HG03432 (cell line): ENCODE data around the gene HDAC10.

ENCODE experiments used
- ATAC-seq: cut with Tn5 transposase; IDR thresholded peaks from one replicate; pipeline ENCODE4 v1.9.1; 2021; ENCODE audit warnings: mild to moderate bottlenecking, moderate library complexity; ENCODE audit not compliant: unreplicated experiment

HDAC10 gene

GRCh38 chr22:50244420-50245213 lies 6.4 kb downstream of the HDAC10 start, which contains the start of gene TUBGCP6:
TUBGCP6 (minus strand) TSS chr22:50245023; CDS start chr22:50244459, 564 bp downstream.
- ATAC-seq = peak; percentile 72

- no peak for ATAC-seq
These were observed 7.2 kb downstream of the HDAC10 start for GRCh38 chr22:50243685-50244419.

DNA sequence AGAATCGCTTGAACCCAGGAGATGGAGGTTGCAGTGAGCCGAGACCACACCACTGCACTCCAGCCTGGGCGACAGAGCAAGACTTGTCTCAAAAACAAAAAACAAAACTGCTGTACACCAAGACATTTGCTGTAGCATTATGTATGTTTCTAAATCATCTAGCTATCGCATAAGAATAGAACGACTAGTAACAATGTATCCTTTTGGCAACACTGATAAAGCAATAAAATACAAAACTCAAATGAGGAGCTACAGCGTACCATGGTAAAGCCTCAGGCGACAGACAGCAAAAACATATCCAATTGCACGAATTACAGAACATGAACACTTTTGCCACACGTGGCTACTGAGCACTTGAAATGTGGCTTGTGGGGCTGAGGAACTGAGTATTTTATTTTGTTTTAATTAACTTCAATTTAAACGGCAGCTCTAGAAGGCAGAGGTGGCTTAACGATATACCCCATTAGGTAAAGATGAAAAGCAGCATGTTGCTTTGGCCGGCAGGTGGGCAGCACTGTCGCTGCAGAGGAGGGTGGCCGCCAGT lies 8.6 kb downstream of the HDAC10 start:
- no peak for ATAC-seq

DNA sequence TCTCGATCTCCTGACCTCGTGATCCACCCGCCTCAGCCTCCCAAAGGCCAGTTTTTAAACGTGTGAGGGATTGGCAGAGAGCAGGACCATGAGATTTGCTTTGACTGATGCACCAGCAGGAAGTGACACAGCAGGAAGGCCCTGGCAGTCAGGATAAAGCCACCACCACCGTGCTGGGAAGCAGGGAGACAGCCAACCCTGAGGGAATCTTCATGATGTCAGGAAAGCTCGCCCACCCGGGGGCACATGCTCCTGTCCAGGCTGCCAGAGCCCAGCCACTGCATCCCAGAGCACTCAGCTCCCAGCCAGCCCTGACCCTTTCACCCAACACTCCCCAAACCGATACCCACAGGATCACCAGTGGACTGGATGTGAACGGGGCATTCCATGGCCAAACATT lies 12.3 kb downstream of the HDAC10 start:
- no peak for ATAC-seq

DNA sequence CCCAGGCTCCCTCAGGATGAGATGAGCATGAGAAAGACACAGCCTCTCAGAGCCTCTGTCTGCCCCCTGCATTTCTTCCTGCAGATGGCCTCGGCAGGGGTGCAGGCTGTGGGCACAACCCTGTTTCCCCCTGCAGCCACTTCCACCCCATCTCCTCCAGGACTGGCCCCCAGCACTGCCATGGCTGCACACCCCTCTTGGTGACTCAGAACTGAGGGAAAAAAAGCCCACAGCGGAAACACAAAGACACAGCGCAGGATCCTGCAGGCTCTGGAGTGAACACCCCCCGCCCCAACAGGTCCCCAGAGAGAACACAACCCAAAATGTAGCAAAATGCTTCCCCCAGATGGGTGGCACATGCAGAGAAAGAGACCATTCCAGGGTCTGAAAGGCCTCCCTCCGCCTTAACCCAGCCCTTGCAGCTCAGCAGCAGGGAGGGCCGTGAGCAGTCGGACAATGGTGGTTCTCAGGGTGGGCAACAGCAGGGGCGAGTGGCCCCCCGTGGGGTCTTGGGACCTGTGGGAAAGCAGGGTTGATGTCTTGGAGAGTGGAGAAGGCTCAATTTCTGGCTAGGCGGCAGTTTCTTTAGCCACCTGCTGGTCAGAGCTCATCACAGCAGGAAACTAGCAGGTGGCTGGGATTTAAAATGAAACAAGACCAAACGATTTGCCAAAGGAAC lies 14.2 kb downstream of the HDAC10 start:
- ATAC-seq = no peak

DNA sequence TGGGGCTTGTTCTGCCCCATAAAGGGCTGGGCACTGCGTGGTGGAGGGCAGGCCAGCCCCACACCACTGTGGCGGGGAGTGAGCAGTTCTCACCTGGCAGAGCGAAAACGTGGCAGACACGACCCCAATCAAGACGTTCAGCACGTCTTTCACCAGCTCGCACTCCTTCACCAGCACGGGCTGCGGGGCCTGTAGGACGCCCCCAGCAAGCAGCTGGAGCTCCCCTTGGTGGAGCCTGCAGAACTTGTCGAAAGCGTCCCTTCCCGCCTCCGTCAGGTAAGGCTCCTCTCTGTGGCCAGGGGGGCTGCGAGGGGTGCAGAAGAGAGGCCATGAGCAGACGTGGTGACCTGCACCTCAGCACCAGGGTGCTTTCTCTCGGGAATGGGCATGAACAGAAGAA lies 17.8 kb downstream of the HDAC10 start:
- ATAC-seq = no peak

- ATAC-seq = no peak
These were observed 18.4 kb downstream of the HDAC10 start for GRCh38 chr22:50232481-50233151.

- ATAC-seq = no peak
These were observed 21.7 kb downstream of the HDAC10 start for GRCh38 chr22:50229370-50229769.

DNA sequence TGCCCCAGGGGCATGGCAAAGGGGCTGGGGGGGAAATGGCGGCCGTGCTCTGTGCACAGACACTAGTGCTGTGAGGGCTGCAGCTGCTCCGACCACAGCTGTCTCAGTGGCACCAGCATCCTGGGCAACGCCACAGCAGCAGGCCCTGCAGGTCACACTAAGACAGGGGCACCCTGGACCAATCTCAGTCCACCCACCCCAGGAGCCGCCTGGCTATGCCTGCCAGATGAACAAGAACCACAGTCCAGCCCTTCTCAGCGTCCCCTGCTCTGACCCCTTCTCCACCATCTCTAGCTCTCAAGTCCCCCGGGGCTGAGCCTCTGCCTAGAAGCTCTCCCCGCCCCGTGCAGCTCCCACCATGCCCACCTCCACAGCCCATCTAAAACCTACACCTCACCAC lies 22.7 kb downstream of the HDAC10 start:
- ATAC-seq = no peak

DNA sequence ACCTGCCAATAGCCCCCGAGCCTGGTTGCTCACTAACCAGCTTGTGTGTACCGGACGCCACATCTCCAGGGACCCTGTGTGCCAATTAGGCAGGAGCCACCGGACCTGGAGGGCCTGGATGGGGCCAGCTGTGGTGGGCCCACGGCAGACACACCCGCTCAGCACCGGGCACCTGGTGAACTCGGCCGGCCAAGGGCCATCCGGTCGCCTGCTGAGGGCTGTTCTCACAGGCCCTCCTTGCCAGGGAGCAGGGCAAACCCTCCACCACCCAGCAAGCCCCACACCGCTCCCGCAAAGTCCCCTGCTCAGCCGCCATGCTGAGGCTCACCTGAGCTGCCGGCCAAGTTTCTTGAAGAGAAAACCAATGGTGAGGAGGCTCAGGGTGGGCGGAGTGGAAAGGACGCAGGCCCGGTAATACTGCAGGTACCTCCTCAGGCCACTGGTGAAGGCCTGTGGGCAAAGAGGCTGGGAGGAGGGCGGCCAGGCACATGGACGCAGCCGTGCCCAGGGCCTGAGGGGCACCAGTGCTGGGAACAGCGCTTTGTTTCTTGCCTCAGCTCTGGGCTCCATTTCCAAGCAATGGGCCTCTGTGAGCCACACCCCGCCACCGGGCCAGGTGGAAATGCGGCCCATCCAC lies 23.4 kb downstream of the HDAC10 start:
- ATAC-seq = no peak

DNA sequence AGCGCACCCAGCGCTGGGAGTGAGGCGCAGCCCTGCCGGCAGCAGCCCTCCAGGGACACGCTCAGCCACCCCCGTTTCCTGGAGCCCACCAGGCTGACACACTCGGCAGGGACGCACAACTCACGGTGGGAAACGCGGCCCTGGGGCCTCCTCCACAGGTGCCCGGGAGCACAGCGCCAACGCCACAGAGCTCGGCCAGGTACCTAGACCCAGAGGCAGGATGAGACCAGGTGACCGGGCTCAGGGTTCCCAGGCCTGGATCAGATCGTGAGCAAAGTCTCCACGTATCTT lies 24.2 kb downstream of the HDAC10 start:
- ATAC-seq = no peak

- ATAC-seq = no peak
These were observed 24.8 kb downstream of the HDAC10 start for GRCh38 chr22:50226063-50226874.

DNA sequence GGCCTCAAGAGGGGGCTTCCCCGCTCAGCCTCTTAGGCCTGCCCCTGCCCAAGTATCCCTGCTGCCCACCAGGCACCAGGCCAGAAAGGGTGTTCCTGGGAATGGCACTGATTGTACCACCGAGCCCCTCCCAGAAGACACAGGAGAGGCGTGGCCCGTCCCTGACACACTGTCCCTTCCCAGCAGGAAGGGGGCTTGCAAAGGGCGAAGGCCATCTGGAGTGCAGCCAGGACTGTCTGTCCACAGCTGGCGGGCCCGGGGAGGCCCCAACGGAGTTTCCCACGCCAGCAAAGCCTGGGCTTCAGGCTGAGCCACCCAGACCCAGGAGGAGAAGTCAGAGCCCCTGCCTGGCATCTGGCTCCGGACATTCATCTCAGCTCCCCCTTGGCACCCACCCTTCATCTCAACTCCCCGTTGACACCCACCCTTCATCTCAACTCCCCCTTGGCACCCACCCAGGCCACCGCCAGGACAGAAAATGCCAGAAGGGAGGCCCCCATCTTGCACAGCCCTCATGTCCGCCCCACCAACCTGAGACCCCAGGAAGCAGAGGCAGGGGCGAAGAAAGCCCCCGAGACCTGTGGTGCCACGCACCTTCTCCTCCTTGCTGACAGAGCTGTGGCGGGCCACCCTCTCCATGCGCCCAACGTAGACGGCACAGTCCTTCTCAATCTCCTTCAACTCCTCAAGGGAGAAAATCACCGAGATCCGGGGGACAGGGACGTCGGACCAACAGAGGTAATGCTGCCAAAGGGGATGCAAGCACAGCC lies 25.7 kb downstream of the HDAC10 start:
- ATAC-seq = no peak

DNA sequence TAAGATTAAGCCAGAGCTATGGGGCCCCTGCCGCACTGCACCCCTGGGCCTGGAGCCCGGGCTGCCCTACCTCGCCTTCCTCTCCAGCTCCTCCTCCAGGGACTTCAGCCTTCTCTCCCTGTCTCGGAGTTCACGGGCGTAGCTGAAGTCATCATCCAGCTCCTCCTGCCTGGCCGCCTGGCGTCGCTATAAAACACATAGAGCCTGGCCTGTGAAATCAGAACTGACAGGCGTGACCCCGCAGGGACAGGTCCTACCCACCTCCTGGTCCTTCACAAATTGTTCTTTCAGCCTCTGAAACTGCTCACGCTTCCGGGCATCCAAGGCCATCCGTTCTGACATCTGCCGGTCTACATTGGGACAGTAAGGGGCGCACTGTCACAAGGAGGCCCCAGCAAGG lies 27.0 kb downstream of the HDAC10 start:
- ATAC-seq = no peak

DNA sequence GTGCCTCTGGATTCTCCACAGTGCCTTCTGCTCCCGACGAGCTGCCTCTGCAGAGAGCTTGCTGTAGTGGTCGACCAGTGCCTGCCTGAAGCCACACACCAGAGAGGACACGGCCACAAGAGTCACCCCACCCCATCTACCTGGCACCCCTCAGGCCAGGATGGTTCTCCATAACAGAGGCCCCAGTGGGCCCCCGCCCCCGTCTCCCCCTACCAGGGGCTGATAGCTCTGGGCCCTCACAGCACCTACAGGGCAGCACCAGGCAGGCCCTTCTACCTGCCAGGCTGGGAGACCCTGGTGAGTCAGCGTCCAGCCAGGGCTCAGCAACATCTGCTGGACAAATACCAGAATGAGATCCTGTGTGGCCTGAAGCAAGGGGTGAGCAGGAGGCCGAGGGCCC lies 28.6 kb downstream of the HDAC10 start:
- ATAC-seq = no peak

DNA sequence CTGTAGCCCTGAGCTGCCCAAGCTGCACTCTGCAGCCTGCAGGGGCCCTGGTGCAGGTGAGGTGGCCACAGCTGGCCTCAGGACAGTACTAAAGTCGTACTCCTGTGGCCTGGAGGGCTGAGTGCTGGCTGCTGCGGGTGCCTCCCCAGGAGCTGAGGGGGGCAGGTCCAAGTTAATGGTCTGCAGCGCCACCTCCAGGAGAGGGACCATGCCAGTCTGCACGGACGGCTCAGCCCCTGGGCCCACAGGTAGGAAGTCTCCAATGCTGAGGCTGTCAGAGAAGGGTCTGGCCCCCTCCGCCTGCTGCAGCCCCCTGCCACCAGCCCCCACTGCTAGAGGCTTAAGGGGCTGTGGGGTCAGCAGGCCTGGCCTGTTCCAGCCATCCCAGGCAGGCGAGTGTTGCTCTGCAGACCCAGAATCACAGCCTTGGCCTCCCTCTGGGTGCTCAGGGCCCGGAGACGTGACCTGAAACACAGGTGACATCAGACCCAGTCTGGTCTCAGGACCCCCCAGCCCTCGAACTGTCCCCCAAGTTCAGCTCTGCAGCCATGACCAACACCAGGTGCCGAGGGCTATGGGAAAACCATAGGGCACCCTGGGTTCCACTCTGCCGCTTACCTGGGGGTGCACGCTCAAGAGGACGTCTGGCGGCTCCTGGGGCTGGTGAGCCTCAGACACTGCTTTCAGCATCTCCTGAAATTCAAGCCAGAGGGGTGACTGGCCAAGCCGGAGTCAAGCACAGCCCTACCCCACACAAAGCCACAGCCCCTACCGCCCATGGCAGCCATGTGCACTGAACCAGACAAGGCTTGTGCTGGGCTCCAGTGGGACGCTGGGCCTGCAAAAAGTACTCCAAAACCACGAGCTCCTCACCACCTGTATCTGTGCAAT lies 29.4 kb downstream of the HDAC10 start:
- no peak for ATAC-seq

GRCh38 chr22:50220603-50221409 lies 30.3 kb downstream of the HDAC10 start:
- no peak for ATAC-seq
